BLaER1 (cell line): ENCODE results near the gene FNDC1.

Source experiments
- H3K27ac ChIP-seq: shearing (Covaris generic); formaldehyde crosslinking; 2 replicates; pipeline ENCODE4 v1.8.1; 2022
- H3K27me3 ChIP-seq: shearing (Covaris generic); formaldehyde crosslinking; 2 replicates; pipeline ENCODE4 v1.8.1; 2022
- H3K36me3 ChIP-seq: shearing (Covaris generic); formaldehyde crosslinking; 2 replicates; pipeline ENCODE4 v1.8.1; 2022
- H3K4me1 ChIP-seq: shearing (Covaris generic); formaldehyde crosslinking; 2 replicates; pipeline ENCODE4 v1.8.1; 2022
- H3K4me2 ChIP-seq: shearing (Covaris generic); formaldehyde crosslinking; 2 replicates; pipeline ENCODE4 v1.8.1; 2022
- H3K4me3 ChIP-seq: shearing (Covaris generic); formaldehyde crosslinking; 2 replicates; pipeline ENCODE4 v1.8.1; 2022
- H3K9ac ChIP-seq: shearing (Covaris generic); formaldehyde crosslinking; 2 replicates; pipeline ENCODE4 v1.8.1; 2022
- H3K9me3 ChIP-seq: shearing (Covaris generic); formaldehyde crosslinking; 2 replicates; pipeline ENCODE4 v1.8.1; 2022
- H4K20me1 ChIP-seq: shearing (Covaris generic); formaldehyde crosslinking; 2 replicates; pipeline ENCODE4 v1.8.1; 2022
- Cebpa-rat ChIP-seq: shearing (Covaris generic); IDR thresholded peaks from 2 replicates; pipeline ENCODE4 v1.8.1; 2022

Gene FNDC1

DNA sequence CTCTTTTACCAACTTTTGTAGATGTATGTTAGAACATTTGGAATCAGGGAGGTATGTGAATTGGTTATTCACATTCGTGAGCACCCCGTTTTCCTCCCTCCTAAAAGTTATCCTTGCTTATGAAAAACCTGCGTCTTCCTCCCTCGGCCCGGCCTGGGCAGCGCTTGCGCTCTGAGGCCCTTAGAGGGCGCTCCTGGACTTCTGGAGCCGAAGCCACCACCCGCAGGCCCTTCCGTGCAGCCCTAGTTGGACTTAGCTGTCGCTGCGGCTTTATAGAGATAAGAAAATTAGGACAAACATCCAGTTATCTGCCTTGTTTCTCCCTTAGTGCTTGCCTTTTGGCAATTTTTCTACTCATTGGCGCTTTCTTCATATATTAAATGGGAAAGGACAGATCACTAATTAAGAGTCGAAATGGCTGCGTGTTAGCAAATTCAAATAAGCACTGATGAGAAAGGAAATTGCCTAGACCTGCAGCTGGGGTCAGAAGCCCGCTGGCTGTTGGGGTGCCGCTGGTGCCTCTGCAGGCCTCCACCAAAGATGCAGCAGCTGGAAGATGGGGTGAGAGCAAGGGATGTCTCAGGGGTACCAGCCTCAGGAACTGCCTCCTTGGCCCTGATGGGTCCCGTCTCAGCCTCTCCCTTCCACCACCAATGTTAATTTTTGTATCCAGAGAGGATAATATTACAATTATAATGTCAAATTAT, 5.2 kb downstream of the FNDC1 start:
- H3K4me2 ChIP-seq: no peak overlapping the region
- no peak overlapping the region for H3K4me3 ChIP-seq
- peaks cover 46% of the 10 kb centered on the region for H3K27me3 ChIP-seq

GRCh38 chr6:159176913-159177312, 7.7 kb downstream of the FNDC1 start:
- no peaks in the 10 kb centered on the region for H4K20me1 ChIP-seq
- H3K27me3 ChIP-seq: peaks cover 21% of the 10 kb centered on the region
- H3K36me3 ChIP-seq: no peaks in the 10 kb centered on the region
- no peak overlapping the region for H3K27ac ChIP-seq
- H3K4me2 ChIP-seq: no peak overlapping the region
- no peak overlapping the region for H3K4me3 ChIP-seq
- H3K9ac ChIP-seq: no peak overlapping the region
- TF ChIP-seq Cebpa-rat: no peak
- H3K9me3 ChIP-seq: no peaks in the 10 kb centered on the region
- H3K4me1 ChIP-seq: no peaks in the 10 kb centered on the region

More for the DNA sequence above, 5.2 kb downstream of the FNDC1 start:
- Histone ChIP-seq H3K27ac (no peak overlapping the region), H4K20me1 (peaks cover 22% of the 10 kb centered on the region), H3K4me1 (peaks cover 9% of the 10 kb centered on the region), H3K9me3 (no peaks in the 10 kb centered on the region), H3K36me3 (no peaks in the 10 kb centered on the region), H3K9ac (no peak overlapping the region)
- TF ChIP-seq Cebpa-rat: no peak

DNA sequence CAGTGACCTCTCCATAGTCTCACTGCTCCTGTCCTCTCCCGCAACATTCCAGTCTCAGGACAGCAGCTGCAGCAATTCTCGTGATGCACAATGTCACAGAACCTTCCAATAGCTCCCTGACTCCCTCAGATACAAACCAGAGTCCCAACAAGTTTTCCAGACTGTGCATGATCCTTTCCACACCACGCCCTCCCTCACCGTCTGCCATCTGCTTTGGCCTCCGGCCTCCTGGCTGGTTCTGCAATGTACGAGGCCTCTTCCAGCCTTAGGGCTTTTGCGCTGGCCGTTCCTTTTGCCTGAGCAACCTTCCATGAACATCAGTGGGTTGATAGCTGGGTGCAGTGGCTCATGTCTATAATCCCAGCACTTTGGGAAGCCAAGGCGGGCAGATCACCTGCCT, 9.6 kb downstream of the FNDC1 start:
- H3K4me2 ChIP-seq: no peak overlapping the region
- no peak overlapping the region for H3K9ac ChIP-seq
- no peaks in the 10 kb centered on the region for H3K36me3 ChIP-seq
- H3K4me1 ChIP-seq: no peaks in the 10 kb centered on the region
- H3K27ac ChIP-seq: no peak overlapping the region
- H4K20me1 ChIP-seq: no peaks in the 10 kb centered on the region
- H3K27me3 ChIP-seq: peaks cover 4% of the 10 kb centered on the region; the same call in 1 of the 2 replicates
- no peaks in the 10 kb centered on the region for H3K9me3 ChIP-seq
- no peak overlapping the region for H3K4me3 ChIP-seq
- TF ChIP-seq Cebpa-rat: no peak

GRCh38 chr6:159180001-159180400, 10.8 kb downstream of the FNDC1 start:
- no peak overlapping the region for H3K4me2 ChIP-seq
- H3K27me3 ChIP-seq: no peaks in the 10 kb centered on the region
- no peak overlapping the region for H3K9ac ChIP-seq
- no peaks in the 10 kb centered on the region for H3K36me3 ChIP-seq
- no peak for TF ChIP-seq Cebpa-rat
- H4K20me1 ChIP-seq: no peaks in the 10 kb centered on the region
- H3K27ac ChIP-seq: no peak overlapping the region
- no peak overlapping the region for H3K4me3 ChIP-seq
- H3K4me1 ChIP-seq: no peaks in the 10 kb centered on the region
- H3K9me3 ChIP-seq: no peaks in the 10 kb centered on the region

GRCh38 chr6:159181914-159182313, 12.7 kb downstream of the FNDC1 start:
- Histone ChIP-seq H3K9me3 (peaks cover 8% of the 10 kb centered on the region), H3K4me3 (no peak overlapping the region), H3K36me3 (no peaks in the 10 kb centered on the region), H3K27ac (no peak overlapping the region), H3K4me1 (no peaks in the 10 kb centered on the region), H3K27me3 (no peaks in the 10 kb centered on the region), H4K20me1 (no peaks in the 10 kb centered on the region), H3K9ac (no peak overlapping the region), H3K4me2 (no peak overlapping the region)
- no peak for TF ChIP-seq Cebpa-rat

DNA sequence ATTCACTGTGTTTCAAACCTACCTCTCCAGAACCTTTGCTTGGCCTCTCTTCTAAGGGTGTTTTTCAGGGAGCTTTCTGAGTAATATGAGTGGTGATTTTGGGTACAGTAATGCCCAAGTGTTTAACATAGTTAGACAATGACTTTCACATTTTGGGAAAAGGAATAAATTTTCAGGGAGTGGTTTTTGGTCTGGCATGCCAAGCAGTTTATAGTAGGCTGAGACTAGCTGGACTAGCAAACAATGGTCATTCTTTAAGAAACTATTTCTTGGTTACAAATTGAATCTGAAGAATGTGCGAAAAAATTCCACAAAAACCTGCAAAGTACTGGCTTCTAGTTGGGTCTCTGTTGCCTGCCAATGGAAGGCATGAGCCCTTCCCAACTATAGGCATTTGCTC, 15.4 kb downstream of the FNDC1 start:
- H3K27me3 ChIP-seq: no peaks in the 10 kb centered on the region

GRCh38 chr6:159190460-159190859, 21.3 kb downstream of the FNDC1 start:
- Histone ChIP-seq H3K9me3 (peaks cover 15% of the 10 kb centered on the region), H4K20me1 (no peaks in the 10 kb centered on the region), H3K27me3 (no peaks in the 10 kb centered on the region), H3K4me2 (peak overlapping the region; percentile 20), H3K9ac (no peak overlapping the region), H3K36me3 (no peaks in the 10 kb centered on the region), H3K4me1 (peaks cover 37% of the 10 kb centered on the region), H3K27ac (no peak overlapping the region), H3K4me3 (no peak overlapping the region)
- TF ChIP-seq Cebpa-rat: no peak

More for the DNA sequence above, 15.4 kb downstream of the FNDC1 start:
- Histone ChIP-seq H3K4me3 (no peak overlapping the region), H3K27ac (no peak overlapping the region), H3K4me1 (no peaks in the 10 kb centered on the region), H3K36me3 (no peaks in the 10 kb centered on the region), H4K20me1 (no peaks in the 10 kb centered on the region), H3K9ac (no peak overlapping the region), H3K9me3 (peaks cover 9% of the 10 kb centered on the region), H3K4me2 (no peak overlapping the region)
- TF ChIP-seq Cebpa-rat: no peak

GRCh38 chr6:159193923-159194322, 24.7 kb downstream of the FNDC1 start:
- Histone ChIP-seq H3K27me3 (no peaks in the 10 kb centered on the region), H3K4me2 (peak overlapping the region; percentile 67), H3K4me1 (peaks cover 45% of the 10 kb centered on the region), H3K4me3 (no peak overlapping the region), H3K9me3 (peaks cover 11% of the 10 kb centered on the region), H3K9ac (no peak overlapping the region), H3K27ac (no peak overlapping the region), H3K36me3 (no peaks in the 10 kb centered on the region), H4K20me1 (no peaks in the 10 kb centered on the region)
- no peak for TF ChIP-seq Cebpa-rat

- Histone ChIP-seq H3K27ac (no peak overlapping the region), H3K4me2 (peak overlapping the region; percentile 67)
These were observed 25.2 kb downstream of the FNDC1 start for GRCh38 chr6:159194421-159194820.

DNA sequence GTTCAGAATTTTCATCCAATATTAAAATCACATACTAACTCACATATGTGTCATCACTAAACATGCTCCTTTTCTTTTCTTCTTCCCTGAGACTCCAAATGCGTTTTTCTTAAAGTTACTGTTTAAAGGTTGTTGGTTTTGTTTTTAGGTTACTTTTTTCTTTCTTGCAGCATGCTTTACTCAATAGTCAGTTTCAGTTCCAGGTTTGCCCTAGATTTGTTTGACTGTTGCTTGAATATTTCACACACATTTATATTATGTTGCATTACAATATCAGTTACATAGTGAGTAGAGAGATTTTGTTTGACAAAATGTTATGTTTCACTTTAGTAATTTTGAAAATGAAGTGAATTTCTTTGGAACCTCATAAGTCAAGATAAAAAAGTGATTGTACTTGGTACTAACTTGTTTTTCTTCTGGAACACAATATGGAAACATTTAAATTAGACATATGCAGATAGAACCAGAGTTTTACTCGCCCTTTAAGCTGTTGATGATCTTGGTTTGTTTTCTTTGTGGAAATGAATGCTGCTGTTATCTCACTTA, 27.3 kb downstream of the FNDC1 start:
- H3K27ac ChIP-seq: no peak overlapping the region
- peaks cover 35% of the 10 kb centered on the region for H3K4me1 ChIP-seq
- no peak overlapping the region for H3K4me3 ChIP-seq
- H3K9ac ChIP-seq: no peak overlapping the region
- H4K20me1 ChIP-seq: no peaks in the 10 kb centered on the region
- no peaks in the 10 kb centered on the region for H3K9me3 ChIP-seq
- H3K4me2 ChIP-seq: no peak overlapping the region
- H3K36me3 ChIP-seq: no peaks in the 10 kb centered on the region
- no peaks in the 10 kb centered on the region for H3K27me3 ChIP-seq
- TF ChIP-seq Cebpa-rat: no peak

More at GRCh38 chr6:159194421-159194820, 25.2 kb downstream of the FNDC1 start:
- no peaks in the 10 kb centered on the region for H3K36me3 ChIP-seq
- H3K27me3 ChIP-seq: no peaks in the 10 kb centered on the region
- H3K4me1 ChIP-seq: peaks cover 45% of the 10 kb centered on the region
- no peaks in the 10 kb centered on the region for H4K20me1 ChIP-seq
- TF ChIP-seq Cebpa-rat: no peak
- H3K9me3 ChIP-seq: peaks cover 11% of the 10 kb centered on the region
- H3K9ac ChIP-seq: no peak overlapping the region
- H3K4me3 ChIP-seq: no peak overlapping the region

DNA sequence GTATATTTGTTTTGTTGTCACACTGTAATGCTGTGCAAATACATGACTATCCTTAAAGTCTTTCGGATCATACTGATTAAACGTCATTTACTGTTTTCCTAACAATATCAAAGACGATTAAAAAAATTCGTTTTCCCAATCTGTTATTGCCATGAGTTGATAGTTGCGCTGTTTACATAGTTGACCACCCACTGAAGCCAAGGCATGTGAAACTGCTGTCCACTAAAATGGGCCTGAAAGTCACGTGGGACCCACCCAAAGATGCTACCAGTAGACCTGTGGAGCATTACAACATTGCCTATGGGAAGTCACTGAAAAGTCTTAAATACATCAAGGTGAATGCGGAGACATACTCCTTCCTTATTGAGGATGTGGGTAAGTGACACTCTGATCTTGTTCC, 28.1 kb downstream of the FNDC1 start:
- Histone ChIP-seq H3K27ac (no peak overlapping the region), H3K36me3 (no peaks in the 10 kb centered on the region), H3K9me3 (no peaks in the 10 kb centered on the region), H3K4me3 (no peak overlapping the region), H3K4me2 (no peak overlapping the region), H3K4me1 (peaks cover 35% of the 10 kb centered on the region), H3K9ac (no peak overlapping the region), H4K20me1 (no peaks in the 10 kb centered on the region), H3K27me3 (no peaks in the 10 kb centered on the region)
- TF ChIP-seq Cebpa-rat: no peak
